EH (cell line): ENCODE data around the gene CDX2.

Experiments
- DNase-seq: peaks from one replicate; pipeline ENCODE4 v3.0.0-alpha.2; 2015; ENCODE audit warnings: low read depth

The CDX2 gene

GRCh38 chr13:27928805-27929753 is 40.0 kb downstream of the CDX2 start:
- DNase-seq = no peak

- no peak for DNase-seq
These were observed 40.7 kb downstream of the CDX2 start for GRCh38 chr13:27928353-27928804.

GRCh38 chr13:27927444-27928352 is 41.4 kb downstream of the CDX2 start:
- no peak for DNase-seq

- DNase-seq = no peak
These were observed 42.3 kb downstream of the CDX2 start for GRCh38 chr13:27926644-27927434.

GRCh38 chr13:27925220-27925991 is 43.7 kb downstream of the CDX2 start:
- DNase-seq = no peak

GRCh38 chr13:27924529-27925141 is 44.5 kb downstream of the CDX2 start:
- DNase-seq = no peak

- no peak for DNase-seq
These were observed 45.2 kb downstream of the CDX2 start for GRCh38 chr13:27923794-27924528.

- no peak for DNase-seq
These were observed 46.1 kb downstream of the CDX2 start for GRCh38 chr13:27922883-27923612.

- DNase-seq = no peak
These were observed 46.9 kb downstream of the CDX2 start for GRCh38 chr13:27921961-27922882.

- DNase-seq = no peak
These were observed 47.6 kb downstream of the CDX2 start for GRCh38 chr13:27921421-27921960.

GRCh38 chr13:27920677-27921420 is 48.3 kb downstream of the CDX2 start:
- peak; percentile 24 for DNase-seq

GRCh38 chr13:27919934-27920676 is 49.0 kb downstream of the CDX2 start, which contains the start of gene PDX1:
Gene PDX1 (plus strand): TSS chr13:27920000. CDS start chr13:27920139, 139 bp downstream.
- no peak for DNase-seq

GRCh38 chr13:27919659-27919933 is 49.5 kb downstream of the CDX2 start:
- DNase-seq = no peak

GRCh38 chr13:27918918-27919658 is 50.0 kb downstream of the CDX2 start:
- no peak for DNase-seq

- no peak for DNase-seq
These were observed 50.8 kb downstream of the CDX2 start for GRCh38 chr13:27918041-27918917.
